Measurements from ENCODE around the gene WNT6. TPM values are rescaled to one million over a fixed set of nuclear protein-coding genes. Genes with fewer than 3 reads are reported as not detected.

WNT6 gene
- total RNA-seq, 1 experiment from 2014 or later = 0.33 TPM

GRCh38 chr2:218889937-218890336 is 30.3 kb downstream of the WNT6 start:
- Histone ChIP-seq H3K27me3 (ENCODE audit: insufficient read depth, low read depth) (no peaks in the 10 kb centered on the region), H3K9me3 (ENCODE audit: insufficient read depth, low read depth) (no peaks in the 10 kb centered on the region), H3K27ac (no peak overlapping the region), H3K79me2 (ENCODE audit: low read depth) (no peaks in the 10 kb centered on the region), H3K9me2 (ENCODE audit: insufficient read depth) (no peaks in the 10 kb centered on the region), H3F3A (ENCODE audit: insufficient read depth, low read depth) (peaks cover 14% of the 10 kb centered on the region; the same call in 1 of the 2 replicates), H2AFZ (no peak overlapping the region), H3K4me2 (no peak overlapping the region), H3K36me3 (ENCODE audit: low read depth) (no peaks in the 10 kb centered on the region), H3K4me3 (no peak overlapping the region), H4K20me1 (ENCODE audit: insufficient read depth) (no peaks in the 10 kb centered on the region), H3K4me1 (replicated peaks; ENCODE audit: insufficient read depth) (peaks cover 20% of the 10 kb centered on the region)
- no TSS peak for BruUV-seq (replicated peaks)
- no peak for DNase-seq
- intact Hi-C loops (cut with micrococcal nuclease; ENCODE audit: unreplicated experiment) = loop anchor here (10.0 kb wide), 1 partner anchor 385 kb away; the partner anchor contains the start of gene DNAJB2
- ChIA-PET CTCF (no interaction called here), POLR2A (ENCODE audit: unreplicated experiment) (no interaction called here)
- no peak for TF ChIP-seq EZH2 (IDR thresholded peaks at IDR 0.05; ENCODE audit: low read depth)

GRCh38 chr2:218890369-218890768 is 30.8 kb downstream of the WNT6 start:
- no peak overlapping the region for H3K4me2 ChIP-seq
- ChIA-PET POLR2A (ENCODE audit: unreplicated experiment) (no interaction called here), CTCF (no interaction called here)
- H3K79me2 ChIP-seq (ENCODE audit: low read depth) = no peaks in the 10 kb centered on the region
- DNase-seq = no peak
- H3K4me1 ChIP-seq (replicated peaks; ENCODE audit: insufficient read depth) = peaks cover 24% of the 10 kb centered on the region
- peaks cover 16% of the 10 kb centered on the region; the same call in 1 of the 2 replicates for H3F3A ChIP-seq (ENCODE audit: insufficient read depth, low read depth)
- TF ChIP-seq EZH2 (IDR thresholded peaks at IDR 0.05; ENCODE audit: low read depth) = no peak
- no peak for TF ChIP-seq CTCF (conservative IDR thresholded peaks at IDR 0.05)
- H3K9me3 ChIP-seq (ENCODE audit: insufficient read depth, low read depth) = no peaks in the 10 kb centered on the region
- H2AFZ ChIP-seq = no peak overlapping the region
- no peaks in the 10 kb centered on the region for H4K20me1 ChIP-seq (ENCODE audit: insufficient read depth)
- H3K4me3 ChIP-seq = no peak overlapping the region
- H3K36me3 ChIP-seq (ENCODE audit: low read depth) = no peaks in the 10 kb centered on the region
- no peaks in the 10 kb centered on the region for H3K9me2 ChIP-seq (ENCODE audit: insufficient read depth)
- no peak overlapping the region for H3K27ac ChIP-seq
- intact Hi-C loops (cut with micrococcal nuclease; ENCODE audit: unreplicated experiment) = loop anchor here (10.0 kb wide), 1 partner anchor 384 kb away; the partner anchor contains the start of gene DNAJB2
- no TSS peak for BruUV-seq (replicated peaks)
- H3K27me3 ChIP-seq (ENCODE audit: insufficient read depth, low read depth) = no peaks in the 10 kb centered on the region

DNA sequence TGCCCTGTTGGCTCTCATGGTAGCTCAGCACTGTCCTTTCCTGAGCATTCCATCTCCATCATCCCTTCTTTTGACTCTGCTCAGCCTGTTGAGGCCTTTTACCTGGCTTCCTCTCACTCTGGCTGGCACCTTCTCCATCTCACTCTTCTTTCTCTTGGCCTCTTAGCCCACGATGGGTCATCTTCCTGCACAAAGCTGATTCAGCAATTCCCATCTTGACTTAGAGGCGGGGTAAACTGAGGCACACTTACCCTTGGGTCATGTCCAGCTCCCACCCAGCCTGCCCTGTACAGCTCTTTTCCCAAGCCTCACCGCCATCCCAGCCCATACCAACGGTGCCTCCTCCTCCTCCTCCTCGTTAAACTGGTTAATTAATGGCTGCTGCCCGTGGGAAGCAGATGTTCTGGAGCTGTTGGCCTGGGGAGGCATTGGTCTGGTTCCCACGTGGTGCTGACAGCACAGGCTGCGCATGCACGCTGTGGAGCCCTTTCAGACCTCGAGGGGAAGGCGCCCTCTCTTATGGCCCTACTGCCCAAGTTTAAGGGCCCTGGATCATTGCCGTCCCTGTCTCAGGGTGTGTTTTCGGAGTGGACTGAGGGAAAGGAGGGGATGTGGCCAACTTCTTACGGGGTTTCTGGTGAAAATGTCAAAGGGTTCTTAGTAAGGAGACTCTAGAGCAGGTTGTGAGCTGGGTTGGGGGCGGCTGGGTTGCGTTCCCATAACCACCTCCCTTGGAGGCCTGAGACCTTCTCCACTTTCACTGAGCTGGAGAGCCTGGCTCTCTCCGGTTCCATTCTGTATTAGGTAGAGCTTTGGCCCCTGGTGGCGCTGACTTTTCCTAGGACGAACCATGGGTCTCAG is 31.9 kb downstream of the WNT6 start:
- peaks cover 36% of the 10 kb centered on the region for H3K4me1 ChIP-seq (replicated peaks; ENCODE audit: insufficient read depth)
- no peaks in the 10 kb centered on the region for H4K20me1 ChIP-seq (ENCODE audit: insufficient read depth)
- TF ChIP-seq EZH2 (IDR thresholded peaks at IDR 0.05; ENCODE audit: low read depth) = no peak
- no peaks in the 10 kb centered on the region for H3K9me3 ChIP-seq (ENCODE audit: insufficient read depth, low read depth)
- BruUV-seq (replicated peaks) = no TSS peak
- CTCF ChIA-PET = interaction anchor here (1.2 to 1.9 kb wide), 2 partner anchors 8 to 15 kb away, joined by 3 to 8 read pairs; no protein-coding TSS in a partner anchor
- POLR2A ChIA-PET (ENCODE audit: unreplicated experiment) = no interaction called here
- H3K4me2 ChIP-seq = no peak overlapping the region
- no peaks in the 10 kb centered on the region for H3K9me2 ChIP-seq (ENCODE audit: insufficient read depth)
- no peak overlapping the region for H3K27ac ChIP-seq
- H3K36me3 ChIP-seq (ENCODE audit: low read depth) = no peaks in the 10 kb centered on the region
- H3K79me2 ChIP-seq (ENCODE audit: low read depth) = no peaks in the 10 kb centered on the region
- no peaks in the 10 kb centered on the region for H3K27me3 ChIP-seq (ENCODE audit: insufficient read depth, low read depth)
- H3F3A ChIP-seq (ENCODE audit: insufficient read depth, low read depth) = peaks cover 27% of the 10 kb centered on the region
- intact Hi-C loops (cut with micrococcal nuclease; ENCODE audit: unreplicated experiment) = loop anchor here (10.0 kb wide), 1 partner anchor 383 kb away; the partner anchor contains the start of gene DNAJB2
- no peak overlapping the region for H3K4me3 ChIP-seq
- H2AFZ ChIP-seq = no peak overlapping the region
- no peak for DNase-seq

Measured in PC-9 (cell line).